ENCODE measurements around the gene PNPLA7. TPM values are rescaled to one million over a fixed set of nuclear protein-coding genes. Genes with fewer than 3 reads are reported as not detected.
"Not testable (repeated sequence)": the region's sequence is repeated elsewhere in the genome, so short reads cannot be mapped to it uniquely, and the experiment has no call there.

PNPLA7 gene
- total RNA-seq, 4 donors from 2014 or later = 16.0 to 95.4 (median 24.9) TPM

DNA sequence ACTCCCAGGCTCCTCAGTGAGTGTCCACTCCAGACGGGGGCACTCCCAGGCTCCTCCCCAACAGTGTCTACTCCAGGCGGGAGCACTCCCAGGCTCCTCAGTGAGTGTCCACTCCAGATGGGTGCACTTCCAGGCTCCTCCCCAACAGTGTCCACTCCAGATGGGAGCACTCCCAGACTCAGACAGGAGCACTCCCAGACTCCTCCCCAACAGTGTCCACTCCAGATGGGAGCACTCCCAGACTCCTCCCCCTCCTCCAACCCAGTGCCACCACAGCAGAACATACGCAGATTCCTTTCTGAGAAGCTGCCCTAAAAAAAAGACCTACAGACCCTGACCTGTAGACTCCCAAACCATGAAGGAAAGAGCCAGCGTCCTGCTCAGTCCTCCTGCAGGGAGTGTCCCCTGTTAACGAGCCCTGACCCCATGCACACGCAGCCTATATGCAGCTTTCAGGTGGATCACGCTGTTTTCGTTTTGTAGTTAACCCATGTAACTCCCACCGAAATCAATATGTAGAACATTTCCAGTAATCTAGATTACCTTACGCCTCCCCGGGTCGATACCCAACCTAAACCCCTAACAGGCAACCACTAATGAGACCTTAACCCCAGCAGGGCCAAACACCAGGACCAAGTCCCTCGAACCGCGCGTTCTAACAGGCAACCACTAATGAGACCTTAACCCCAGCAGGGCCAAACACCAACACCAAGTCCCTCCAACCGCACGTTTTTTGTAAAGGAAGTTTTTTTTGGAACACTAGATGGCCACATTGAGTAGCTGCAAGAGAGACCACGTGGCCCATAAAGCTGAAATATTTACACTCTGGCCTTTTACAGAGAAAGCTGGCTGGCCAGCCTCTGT, 15.7 kb downstream of the PNPLA7 start:
- intact Hi-C loops (cut with DNase I; ENCODE audit: low total_unique reads) (no loop called here), in situ Hi-C loops (cut with MboI; ENCODE audit: low pct_ligation_motif_present in 1 of 4, low pct_unique_long_range_greater_than_20kb in 1 of 4, low sequenced_read_pairs in 3 of 4) (no loop called here)
- peak overlapping the region in 1 of 4 donors; percentile 22 for H3K27ac ChIP-seq
- TF ChIP-seq POLR2A (IDR thresholded peaks at IDR 0.05) (no peak), CTCF (IDR thresholded peaks at IDR 0.05) (peak; percentile 64 to 73 (median 68))
- peaks cover 3 to 12% (median 7%) of the 10 kb centered on the region in 4 donors for H3K4me1 ChIP-seq
- H3K27me3 ChIP-seq = no peaks in the 10 kb centered on the region
- H3K4me3 ChIP-seq = no peak overlapping the region
- H3K9me3 ChIP-seq = no peaks in the 10 kb centered on the region
- DNase-seq = no peak
- 31 to 40% methylated on average over 7 to 19 of the region's 19 CpGs for WGBS, 2 donors (ENCODE audit: low coverage in 1 of 2)
- H3K36me3 ChIP-seq = no peaks in the 10 kb centered on the region

DNA sequence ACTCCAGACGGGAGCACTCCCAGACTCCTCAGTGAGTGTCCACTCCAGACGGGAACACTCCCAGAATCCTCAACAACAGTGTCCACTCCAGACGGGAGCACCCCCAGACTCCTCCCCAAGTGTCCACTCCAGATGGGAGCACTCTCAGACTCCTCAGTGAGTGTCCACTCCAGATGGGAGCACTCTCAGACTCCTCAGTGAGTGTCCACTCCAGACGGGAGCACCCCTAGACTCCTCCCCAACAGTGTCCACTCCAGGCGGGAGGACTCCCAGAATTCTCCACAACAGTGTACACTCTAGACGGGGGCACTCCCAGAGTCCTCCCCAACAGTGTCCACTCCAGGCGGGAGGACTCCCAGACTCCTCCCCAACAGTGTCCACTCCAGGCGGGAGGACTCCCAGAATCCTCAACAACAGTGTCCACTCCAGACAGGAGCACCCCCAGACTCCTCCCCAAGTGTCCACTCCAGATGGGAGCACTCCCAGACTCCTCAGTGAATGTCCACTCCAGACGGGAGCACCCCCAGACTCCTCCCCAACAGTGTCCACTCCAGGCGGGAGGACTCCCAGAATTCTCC, 17.2 kb downstream of the PNPLA7 start:
- H3K9me3 ChIP-seq; H3K27me3 ChIP-seq; DNase-seq; in situ Hi-C loops (cut with MboI; ENCODE audit: low pct_ligation_motif_present in 1 of 4, low pct_unique_long_range_greater_than_20kb in 1 of 4, low sequenced_read_pairs in 3 of 4); H3K36me3 ChIP-seq; H3K4me3 ChIP-seq; intact Hi-C loops (cut with DNase I; ENCODE audit: low total_unique reads); H3K27ac ChIP-seq: not testable (repeated sequence)
- peaks cover 3 to 12% (median 7%) of the 10 kb centered on the region in 4 donors for H3K4me1 ChIP-seq
- WGBS, 2 donors (ENCODE audit: low coverage in 1 of 2) = 86% methylated on average over 9 of the region's 10 CpGs; no CpG with 5 or more reads in 1 of the 2 donors

GRCh38 chr9:137531099-137531765, 19.0 kb downstream of the PNPLA7 start:
- intact Hi-C loops (cut with DNase I; ENCODE audit: low total_unique reads) (no loop called here), in situ Hi-C loops (cut with MboI; ENCODE audit: low pct_ligation_motif_present in 1 of 4, low pct_unique_long_range_greater_than_20kb in 1 of 4, low sequenced_read_pairs in 3 of 4) (no loop called here)
- Histone ChIP-seq H3K9me3 (no peaks in the 10 kb centered on the region), H3K27ac (no peak overlapping the region), H3K36me3 (no peaks in the 10 kb centered on the region), H3K27me3 (no peaks in the 10 kb centered on the region), H3K4me3 (no peak overlapping the region), H3K4me1 (peaks cover 3 to 12% (median 7%) of the 10 kb centered on the region in 4 donors)
- no peak for DNase-seq
- TF ChIP-seq POLR2AphosphoS5 (IDR thresholded peaks at IDR 0.05) (no peak), CTCF (IDR thresholded peaks at IDR 0.05) (no peak), EP300 (IDR thresholded peaks at IDR 0.05; ENCODE audit: low read depth) (no peak), POLR2A (IDR thresholded peaks at IDR 0.05) (no peak)
- 67% methylated on average over 17 of the region's 17 CpGs; no CpG with 5 or more reads in 1 of the 2 donors for WGBS, 2 donors (ENCODE audit: low coverage in 1 of 2)

- Histone ChIP-seq H3K4me1 (peaks cover 3 to 12% (median 7%) of the 10 kb centered on the region in 4 donors), H3K4me3 (no peak overlapping the region), H3K9me3 (no peaks in the 10 kb centered on the region), H3K27me3 (no peaks in the 10 kb centered on the region), H3K36me3 (no peaks in the 10 kb centered on the region), H3K27ac (no peak overlapping the region)
- DNase-seq = no peak
- WGBS, 2 donors (ENCODE audit: low coverage in 1 of 2) = 55 to 72% methylated on average over 5 of the region's 5 CpGs
- TF ChIP-seq CTCF (IDR thresholded peaks at IDR 0.05) (no peak), POLR2AphosphoS5 (IDR thresholded peaks at IDR 0.05) (no peak), EP300 (IDR thresholded peaks at IDR 0.05; ENCODE audit: low read depth) (no peak), POLR2A (IDR thresholded peaks at IDR 0.05) (no peak)
- in situ Hi-C loops (cut with MboI; ENCODE audit: low pct_ligation_motif_present in 1 of 4, low pct_unique_long_range_greater_than_20kb in 1 of 4, low sequenced_read_pairs in 3 of 4) (no loop called here), intact Hi-C loops (cut with DNase I; ENCODE audit: low total_unique reads) (no loop called here)
Measured at GRCh38 chr9:137530331-137530730, 19.9 kb downstream of the PNPLA7 start.

All from transverse colon (tissue), 4 donors.